Transverse colon (tissue), 4 donors: ENCODE results near the gene MROH2B. TPM values are rescaled to one million over a fixed set of nuclear protein-coding genes. Genes with fewer than 3 reads are reported as not detected.

Experiments
- DNase-seq: peaks from one replicate; pipeline ENCODE4 v3.0.0-alpha.2; 2019
- H3K27ac ChIP-seq, 4 donors: fragments of 200-600 bp; sonication (generic); 2 replicates each; pipeline ENCODE4 v1.5.1; 2016 to 2018; ENCODE audit warnings: inconsistent platforms in 4 of 4
- H3K27me3 ChIP-seq: fragments of 200-600 bp; sonication (generic); 2 replicates; pipeline ENCODE4 v1.5.1; 2017; ENCODE audit warnings: inconsistent platforms
- H3K36me3 ChIP-seq, 4 donors: fragments of 200-600 bp; sonication (generic); 2 replicates each; pipeline ENCODE4 v1.5.1; 2017 to 2019; ENCODE audit warnings: inconsistent platforms in 4 of 4
- H3K4me1 ChIP-seq, 4 donors: fragments of 200-600 bp; sonication (generic); 2 replicates each; pipeline ENCODE4 v1.5.1; 2017 to 2020; ENCODE audit warnings: inconsistent platforms in 4 of 4
- H3K4me3 ChIP-seq, 4 donors: fragments of 200-600 bp; sonication (generic); 1 replicate in 1 of 4; 2 replicates in 3 of 4; pipeline versions ENCODE4 v1.5.1 to v1.6.1; 2017 to 2019; ENCODE audit warnings: inconsistent platforms in 4 of 4
- H3K9me3 ChIP-seq, 2 donors: fragments of 200-600 bp; sonication (generic); 2 replicates each; pipeline ENCODE4 v1.5.1; 2017 to 2019; ENCODE audit warnings: inconsistent platforms in 2 of 2
- CTCF ChIP-seq, 5 experiments: fragments of 200-600 bp in 3 of 5; fragments of 450-650 bp in 2 of 5; sonication (generic) in 3 of 5; IDR thresholded peaks; 1 replicate in 2 of 5; 2 replicates in 3 of 5; pipeline ENCODE4 v1.5.1; 2016 to 2017; ENCODE audit warnings: antibody characterized with exemption in 5 of 5, inconsistent platforms in 3 of 5, mild to moderate bottlenecking in 2 of 5, moderate library complexity in 1 of 5
- EP300 ChIP-seq: sonication (generic); formaldehyde crosslinking; IDR thresholded peaks from one replicate; pipeline ENCODE4 v1.6.1; 2017; ENCODE audit warnings: antibody characterized with exemption, low read depth
- POLR2A ChIP-seq: fragments of 450-650 bp; IDR thresholded peaks from one replicate; pipeline ENCODE4 v1.6.1; 2016; ENCODE audit warnings: antibody characterized with exemption, mild to moderate bottlenecking, moderate library complexity
- POLR2AphosphoS5 ChIP-seq, 3 donors: sonication (generic); formaldehyde crosslinking; IDR thresholded peaks; one replicate each; pipeline ENCODE4 v1.6.1; 2016; ENCODE audit warnings: antibody characterized with exemption in 3 of 3
- WGBS, 2 donors: methylation state at CpG; one replicate each; pipeline ENCODE4 v1.1.5; 2018; ENCODE audit warnings: low coverage in 1 of 2; 5-methylcytosine and 5-hydroxymethylcytosine counted together
- in situ Hi-C, 4 donors: fragments of 200-750 bp; cut with MboI; loops; one replicate each; pipeline versions ENCODE4 v1.15.0 to v1.15.1; 2017; ENCODE audit warnings: low sequenced_read_pairs in 3 of 4, low pct_ligation_motif_present in 1 of 4, low pct_unique_long_range_greater_than_20kb in 1 of 4
- intact Hi-C: fragments of 100-400 bp; cut with DNase I; formaldehyde crosslinking; loops from one replicate; pipeline ENCODE4 v1.15.1; 2023; ENCODE audit warnings: low total_unique reads
- total RNA-seq, 4 donors: library from RNA; depleted of rRNA; stranded (reverse); fragments of >200 nt; gene quantifications; one replicate each; pipeline ENCODE4 v1.1.0, GENCODE V29; 2016

MROH2B gene
- total RNA-seq, 4 donors from 2014 or later: not detected

GRCh38 chr5:40976041-40976440, 95.1 kb downstream of the MROH2B start:
- TF ChIP-seq EP300 (no peak), CTCF (IDR thresholded peaks at IDR 0.05) (no peak)
- 46 to 66% methylated on average over 3 of the region's 3 CpGs for WGBS, 2 donors
- H3K36me3 ChIP-seq: no peaks in the 10 kb centered on the region
- H3K4me3 ChIP-seq: no peak overlapping the region
- H3K9me3 ChIP-seq: no peaks in the 10 kb centered on the region
- DNase-seq: no peak
- no peak overlapping the region for H3K27ac ChIP-seq
- H3K4me1 ChIP-seq: peaks cover 0 to 9% (median 4%) of the 10 kb centered on the region in 4 donors
- in situ Hi-C loops: no loop called here
- no peaks in the 10 kb centered on the region for H3K27me3 ChIP-seq
- intact Hi-C loops: no loop called here

- TF ChIP-seq POLR2AphosphoS5 (IDR thresholded peaks at IDR 0.05) (no peak), POLR2A (no peak), EP300 (no peak), CTCF (IDR thresholded peaks at IDR 0.05) (no peak)
- Histone ChIP-seq H3K36me3 (no peaks in the 10 kb centered on the region), H3K9me3 (no peaks in the 10 kb centered on the region), H3K27ac (no peak overlapping the region), H3K4me3 (no peak overlapping the region), H3K27me3 (no peaks in the 10 kb centered on the region), H3K4me1 (peaks cover 0 to 9% (median 4%) of the 10 kb centered on the region in 4 donors)
- intact Hi-C loops (no loop called here), in situ Hi-C loops (no loop called here)
- DNase-seq: no peak
- 76 to 89% methylated on average over 3 of the region's 3 CpGs for WGBS, 2 donors
Measured at GRCh38 chr5:40973364-40974004, 97.7 kb downstream of the MROH2B start.

GRCh38 chr5:40972434-40972833, 98.7 kb downstream of the MROH2B start:
- in situ Hi-C loops (no loop called here), intact Hi-C loops (no loop called here)
- 82 to 89% methylated on average over 2 of the region's 2 CpGs for WGBS, 2 donors
- peaks cover 0 to 9% (median 4%) of the 10 kb centered on the region in 4 donors for H3K4me1 ChIP-seq
- TF ChIP-seq POLR2AphosphoS5 (IDR thresholded peaks at IDR 0.05) (no peak), POLR2A (no peak), EP300 (no peak), CTCF (IDR thresholded peaks at IDR 0.05) (no peak)
- no peaks in the 10 kb centered on the region for H3K27me3 ChIP-seq
- H3K9me3 ChIP-seq: no peaks in the 10 kb centered on the region
- no peak for DNase-seq
- no peaks in the 10 kb centered on the region for H3K36me3 ChIP-seq
- H3K4me3 ChIP-seq: no peak overlapping the region
- H3K27ac ChIP-seq: no peak overlapping the region

GRCh38 chr5:40962207-40962955, 108.8 kb downstream of the MROH2B start:
- H3K4me1 ChIP-seq: no peaks in the 10 kb centered on the region
- H3K9me3 ChIP-seq: no peaks in the 10 kb centered on the region
- intact Hi-C loops (no loop called here), in situ Hi-C loops (no loop called here)
- TF ChIP-seq POLR2A (no peak), EP300 (no peak), POLR2AphosphoS5 (IDR thresholded peaks at IDR 0.05) (no peak), CTCF (IDR thresholded peaks at IDR 0.05) (no peak)
- no peak overlapping the region for H3K4me3 ChIP-seq
- H3K27ac ChIP-seq: no peak overlapping the region
- no peaks in the 10 kb centered on the region for H3K27me3 ChIP-seq
- 75 to 82% methylated on average over 4 of the region's 4 CpGs for WGBS, 2 donors
- DNase-seq: no peak
- no peaks in the 10 kb centered on the region for H3K36me3 ChIP-seq
